UCSD-AML1 (cell line): ENCODE measurements around the gene FANK1.

Experiments used
- DNase-seq: peaks from one replicate; lab custom pipeline; 2025; ENCODE audit not compliant: unreplicated experiment; lab: John Stamatoyannopoulos, UW

FANK1 gene

DNA sequence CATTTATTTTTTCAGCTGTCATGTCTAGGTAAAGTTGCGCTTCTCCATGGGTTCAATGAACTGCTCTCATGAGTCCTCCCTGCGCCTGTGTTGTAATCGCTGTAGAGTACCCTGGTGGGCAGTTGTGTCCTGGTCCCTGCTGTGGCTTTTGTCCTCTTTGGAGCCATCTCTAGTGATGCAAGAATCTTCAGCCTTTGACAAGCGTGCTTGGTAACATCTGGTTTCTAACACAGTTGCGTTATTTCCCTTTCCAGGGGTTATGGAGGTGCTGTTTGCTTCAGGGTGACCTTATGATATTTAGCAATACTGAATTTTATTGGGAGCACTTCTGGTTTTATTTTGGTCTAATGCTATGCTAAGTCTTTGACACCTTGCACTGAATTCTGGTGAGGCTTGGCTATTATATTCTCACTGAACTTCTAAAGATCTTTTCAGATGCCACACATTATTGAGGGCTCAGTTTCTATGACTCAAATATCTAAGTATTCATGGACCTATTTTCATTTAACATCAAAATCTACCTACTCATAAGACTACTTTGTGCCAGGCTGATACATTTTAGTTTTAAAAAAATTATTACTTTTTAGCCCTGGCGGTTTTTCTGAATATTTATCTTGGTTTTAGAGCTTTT is 88.6 kb downstream of the FANK1 start:
- DNase-seq, result no peak

DNA sequence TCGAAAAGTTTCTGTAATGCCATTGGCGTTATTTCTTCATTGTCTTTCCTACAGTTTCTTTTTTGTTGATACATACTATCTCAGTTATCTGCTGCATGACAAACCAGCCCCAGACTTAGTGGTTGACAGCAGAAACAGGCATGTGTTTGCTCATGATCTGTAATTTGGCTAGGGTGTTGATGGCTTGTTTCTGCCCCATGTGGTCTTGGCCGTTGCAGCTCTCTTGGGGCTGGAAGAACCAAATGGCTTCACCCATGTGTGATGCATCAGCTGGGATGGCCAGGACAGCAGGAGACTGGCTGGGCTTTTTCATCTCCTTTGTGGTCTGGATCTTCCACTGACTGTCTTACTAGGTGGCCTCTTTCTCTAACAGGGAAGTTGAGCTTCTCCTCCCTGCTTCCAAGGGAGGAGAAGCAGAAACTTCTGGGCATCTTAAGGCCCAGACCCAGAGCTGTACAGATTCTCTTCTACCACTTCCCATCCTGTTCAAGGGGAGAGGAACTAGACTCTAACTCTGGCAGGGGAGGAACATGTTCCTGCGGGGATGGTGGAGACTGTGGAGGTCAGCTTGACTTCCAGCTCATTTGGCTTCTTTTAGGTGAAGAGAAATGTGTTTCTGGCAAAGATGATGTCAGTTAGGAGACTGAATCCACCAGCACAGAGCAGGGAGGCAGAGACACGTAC is 89.3 kb downstream of the FANK1 start:
- DNase-seq, result no peak

DNA sequence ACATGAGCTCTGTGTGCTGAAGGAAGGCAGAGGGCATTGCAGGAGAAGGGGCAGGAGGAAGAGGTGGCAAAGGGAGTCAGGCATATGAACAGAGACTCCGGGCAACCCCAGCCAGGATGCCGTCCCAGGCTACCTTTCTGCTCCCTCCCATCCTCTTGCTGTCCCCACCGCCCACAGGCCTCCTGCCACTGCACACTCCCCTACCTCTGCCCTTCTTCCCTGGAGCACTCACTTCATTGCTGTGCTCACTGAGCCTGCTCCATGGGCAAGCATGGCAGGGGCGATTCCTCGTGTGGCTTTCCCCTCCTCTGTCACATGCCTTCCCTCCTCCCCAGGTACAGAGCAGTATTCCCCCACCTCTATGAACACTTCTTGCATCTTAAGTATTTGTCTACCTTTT is 93.4 kb downstream of the FANK1 start:
- DNase-seq, result no peak

DNA sequence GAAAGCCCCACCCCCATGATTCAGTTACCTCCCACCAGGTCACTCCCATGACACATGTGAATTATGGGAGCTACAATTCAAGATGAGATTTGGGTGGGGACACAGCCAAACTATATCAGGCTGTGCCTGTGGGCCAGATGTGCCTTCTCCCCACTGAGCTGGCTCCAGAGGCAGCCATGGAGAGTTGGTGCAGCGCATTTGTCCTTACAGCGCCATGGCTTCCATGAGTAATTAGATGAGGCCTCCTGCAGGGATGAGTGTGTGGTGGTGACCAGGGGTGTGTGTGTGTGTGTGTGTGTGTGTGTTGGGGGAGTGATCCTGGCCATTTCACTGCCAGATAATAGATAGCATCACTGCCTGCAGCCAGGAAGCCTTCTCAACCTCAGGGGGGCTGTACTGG is 94.6 kb downstream of the FANK1 start:
- no peak for DNase-seq

DNA sequence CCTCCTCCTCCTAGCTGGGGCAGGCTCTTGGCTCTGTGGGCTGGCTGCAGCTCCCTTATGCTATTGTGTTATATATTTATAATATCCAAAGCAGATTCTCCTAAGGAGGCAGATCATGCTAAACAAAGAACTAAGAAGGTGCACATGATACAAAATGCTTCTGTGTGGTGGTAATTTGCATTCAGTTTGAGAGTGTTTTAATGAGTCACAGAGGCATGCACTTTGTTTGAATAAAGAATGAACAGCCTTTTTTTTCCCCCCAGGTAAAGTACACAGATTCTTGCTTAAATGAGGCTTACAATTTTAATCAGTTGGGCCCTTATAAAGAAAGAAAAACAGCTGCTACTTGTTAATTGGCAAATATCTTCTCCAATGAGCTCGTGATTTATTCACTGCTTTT is 95.0 kb downstream of the FANK1 start:
- no peak for DNase-seq

DNA sequence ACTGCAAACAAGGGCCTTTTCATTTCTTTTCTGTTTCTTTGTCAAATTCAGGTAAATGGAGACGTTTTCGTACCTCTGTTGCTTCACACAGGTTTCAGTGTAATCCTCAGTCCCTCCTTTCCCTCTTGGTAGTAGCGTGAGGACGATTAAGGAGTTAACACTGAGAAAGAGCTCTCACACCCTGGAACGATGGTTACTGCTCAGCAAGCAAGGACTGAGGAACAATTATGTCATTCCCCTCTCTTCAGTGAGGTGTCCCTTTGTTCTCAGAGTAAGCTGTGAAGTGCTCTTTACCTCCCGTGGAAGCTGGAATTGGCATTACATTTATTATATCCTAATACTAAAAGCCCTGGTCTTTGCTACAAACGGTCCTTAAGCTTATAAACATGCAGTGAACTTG is 95.9 kb downstream of the FANK1 start:
- no peak for DNase-seq

DNA sequence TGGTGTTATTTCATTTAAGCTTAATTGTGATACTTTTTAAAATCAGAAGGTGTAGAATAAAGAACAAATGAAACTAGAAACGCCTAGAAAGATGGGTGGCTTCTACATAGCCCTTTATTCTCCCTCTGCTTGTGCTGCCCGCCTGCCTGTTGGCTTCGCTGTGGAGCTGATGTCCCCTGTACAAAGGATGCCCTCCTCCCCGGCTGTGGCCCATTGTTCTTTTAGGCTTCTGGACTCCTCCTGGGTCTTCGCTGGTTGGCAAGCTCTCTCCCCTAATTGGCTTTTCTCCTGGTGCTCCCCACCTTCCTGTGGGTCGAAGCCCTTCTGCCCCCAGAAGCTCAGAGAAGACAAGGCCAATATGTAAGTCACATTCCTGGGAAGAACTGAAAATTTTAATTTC is 98.2 kb downstream of the FANK1 start:
- DNase-seq, result no peak

DNA sequence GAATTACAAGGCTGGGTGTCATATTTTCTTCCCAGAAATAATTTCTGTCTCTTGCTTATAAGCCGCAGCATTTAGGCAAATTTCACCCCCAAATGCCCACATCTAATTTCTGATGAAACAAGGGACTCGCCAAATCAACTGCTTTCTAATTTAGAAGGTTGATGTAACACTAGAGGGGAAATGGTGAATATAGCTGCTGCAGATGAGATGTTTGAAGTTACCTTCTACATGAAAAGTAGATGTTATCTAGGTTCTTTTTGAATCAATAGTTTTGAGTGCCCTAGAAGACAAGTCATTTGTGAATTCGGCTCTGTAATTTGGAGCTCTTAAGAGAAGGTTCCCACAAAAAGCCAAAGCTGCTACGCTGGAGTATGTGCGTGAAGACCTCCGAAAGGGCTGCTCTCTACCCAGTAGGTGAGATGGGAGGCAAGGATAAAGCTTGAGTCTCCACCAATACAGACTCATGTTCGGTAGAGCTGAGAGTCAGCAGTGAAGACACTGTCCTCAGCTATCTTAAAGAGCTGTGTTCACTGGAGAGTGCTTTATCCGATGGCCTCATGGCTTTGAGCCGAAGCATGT is 99.5 kb downstream of the FANK1 start:
- no peak for DNase-seq

DNA sequence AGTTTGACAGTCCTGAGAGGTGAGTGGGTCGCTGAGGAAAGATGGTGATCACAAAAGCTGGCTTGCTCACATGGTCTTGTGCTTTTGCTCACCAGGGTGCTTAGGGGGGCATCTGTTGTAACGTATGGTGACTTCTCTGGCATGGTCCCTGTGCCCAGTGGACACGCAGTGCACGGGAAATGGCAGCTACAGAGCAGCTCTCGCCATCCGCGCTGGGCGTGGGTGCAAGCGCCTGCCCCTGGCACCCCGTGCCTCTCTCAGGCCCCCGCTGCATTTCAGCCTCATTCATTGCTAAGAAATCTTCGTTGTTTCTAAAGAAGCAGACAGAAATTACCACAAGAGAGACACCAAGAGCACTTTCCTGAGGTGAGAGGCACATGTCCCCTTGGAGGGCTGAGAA is 101.2 kb downstream of the FANK1 start:
- DNase-seq, result no peak

DNA sequence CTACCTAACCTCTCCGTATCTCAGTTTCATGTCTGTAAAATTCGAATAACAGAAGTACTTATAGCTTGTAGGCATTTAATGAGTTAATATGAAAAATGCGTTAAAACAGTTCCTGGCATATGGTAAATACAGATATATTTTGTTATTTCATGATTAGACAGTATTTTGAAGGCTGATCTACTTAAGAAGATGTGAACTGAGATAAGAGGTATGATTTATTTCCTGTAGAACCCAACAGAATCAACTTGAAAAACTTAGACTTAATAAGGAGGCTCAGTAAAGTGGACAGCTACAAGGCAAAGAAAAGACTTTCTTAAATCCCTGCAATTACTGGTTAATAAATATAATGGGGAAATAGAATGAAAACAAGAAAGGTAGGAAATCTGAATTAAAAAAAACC is 103.3 kb downstream of the FANK1 start:
- no peak for DNase-seq

DNA sequence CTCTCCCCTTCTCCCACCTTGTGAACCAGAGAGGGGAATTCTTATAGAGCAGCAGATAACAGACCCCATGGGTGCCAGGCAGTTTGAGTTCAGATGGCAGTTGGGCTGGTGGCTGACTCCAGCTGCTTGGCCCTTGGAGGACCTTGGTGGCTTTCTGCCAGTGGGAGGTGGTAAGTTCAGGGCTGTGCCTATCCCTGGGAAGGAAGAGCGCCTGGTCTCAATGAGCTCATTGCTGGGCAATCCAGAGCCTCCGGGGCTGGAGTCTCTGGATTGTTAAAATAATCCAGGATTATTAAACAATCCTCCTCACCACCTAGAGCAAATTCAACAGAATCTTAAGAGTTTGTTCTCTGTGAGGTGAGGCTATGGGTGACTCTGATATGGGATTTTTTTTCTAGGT is 105.2 kb downstream of the FANK1 start:
- DNase-seq, result no peak

DNA sequence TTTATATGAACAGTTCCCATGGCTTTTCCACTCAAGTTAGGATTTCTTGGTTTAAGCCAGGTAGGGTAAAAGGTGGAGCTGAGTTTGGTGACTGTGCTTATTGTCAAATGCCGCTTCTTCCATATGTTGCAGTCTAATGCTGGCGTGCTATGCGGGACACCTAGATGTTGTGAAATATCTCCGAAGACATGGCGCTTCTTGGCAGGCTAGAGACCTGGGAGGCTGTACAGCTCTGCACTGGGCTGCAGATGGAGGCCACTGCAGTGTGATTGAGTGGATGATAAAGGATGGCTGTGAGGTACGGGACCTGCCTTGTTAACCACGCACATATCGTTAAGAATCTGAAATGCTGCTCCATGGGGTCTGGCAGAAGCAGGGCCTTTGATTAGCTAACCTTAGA is 108.4 kb downstream of the FANK1 start:
- no peak for DNase-seq

DNA sequence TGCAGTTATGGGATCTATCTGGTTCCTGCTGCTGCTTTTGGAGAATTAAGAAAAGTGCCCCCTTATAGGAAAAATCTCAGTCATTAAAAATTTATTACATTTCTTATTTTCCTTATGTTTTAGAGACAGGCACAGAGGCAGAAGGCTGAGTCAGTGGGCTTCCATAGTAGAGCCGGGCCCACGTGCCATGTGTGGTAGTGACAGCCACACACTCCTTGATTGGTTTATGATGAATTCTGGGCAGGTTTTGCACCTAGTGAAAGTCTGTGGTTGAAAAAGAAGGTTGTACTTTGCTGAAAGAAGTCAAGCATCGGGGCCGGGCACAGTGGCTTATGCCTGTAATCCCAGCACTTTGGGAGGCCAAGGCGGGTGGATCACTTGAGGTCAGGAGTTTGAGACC is 109.9 kb downstream of the FANK1 start:
- DNase-seq, result no peak

DNA sequence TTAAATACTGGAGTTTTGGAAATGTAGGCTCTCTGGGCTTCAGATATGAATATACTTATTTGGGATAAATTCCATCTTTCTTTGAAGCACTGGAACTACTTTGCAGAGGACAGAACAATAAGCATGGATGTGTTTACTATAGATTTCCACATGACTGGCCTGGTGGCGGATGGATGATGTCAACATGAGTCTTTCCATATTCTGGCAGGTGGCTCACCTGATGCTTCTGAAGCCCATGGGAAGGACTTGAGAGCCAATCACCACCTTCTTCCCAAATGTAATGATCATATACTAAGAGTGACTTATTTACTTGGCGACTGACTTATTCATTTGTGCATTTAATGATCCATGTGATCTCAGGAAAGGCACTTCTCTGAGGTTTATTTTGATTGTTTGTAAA is 110.5 kb downstream of the FANK1 start:
- no peak for DNase-seq

DNA sequence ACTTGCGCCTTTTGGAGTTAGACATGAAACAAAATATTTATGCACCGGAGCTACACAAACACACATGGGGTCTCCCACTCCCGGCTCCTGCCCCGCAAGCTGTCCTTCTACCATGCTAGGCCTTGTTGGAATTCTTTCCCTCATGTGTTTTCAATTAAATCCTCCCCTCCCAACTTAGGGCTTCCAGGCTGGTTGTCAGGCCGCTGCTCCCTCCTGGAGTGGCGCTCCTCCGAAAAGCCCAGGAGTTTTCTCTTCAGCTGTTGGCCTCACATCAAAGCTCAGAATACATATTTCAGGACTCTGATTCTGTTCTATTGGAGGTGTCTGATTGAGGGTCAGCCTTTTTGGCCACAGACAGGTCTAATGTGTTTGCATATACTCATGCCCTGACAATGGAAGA is 113.3 kb downstream of the FANK1 start:
- DNase-seq, result no peak

DNA sequence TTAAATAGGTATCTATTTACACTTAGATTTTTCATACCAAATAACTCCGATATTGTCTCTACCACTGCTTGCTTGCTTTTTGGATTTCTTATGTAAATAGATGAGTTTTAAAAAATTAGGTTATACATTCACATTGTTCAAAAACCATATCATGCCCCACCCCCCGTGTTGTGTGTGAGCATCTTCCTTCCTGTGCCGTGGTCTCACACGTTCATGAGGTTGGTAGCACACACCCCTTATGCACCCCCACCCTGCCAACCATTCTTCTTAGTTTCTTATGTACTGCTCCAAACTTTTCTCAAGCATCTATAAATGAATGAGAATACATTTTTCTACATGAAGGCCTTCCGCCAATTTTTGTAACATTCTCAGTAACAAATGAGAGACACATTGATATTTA is 115.6 kb downstream of the FANK1 start:
- DNase-seq, result no peak

DNA sequence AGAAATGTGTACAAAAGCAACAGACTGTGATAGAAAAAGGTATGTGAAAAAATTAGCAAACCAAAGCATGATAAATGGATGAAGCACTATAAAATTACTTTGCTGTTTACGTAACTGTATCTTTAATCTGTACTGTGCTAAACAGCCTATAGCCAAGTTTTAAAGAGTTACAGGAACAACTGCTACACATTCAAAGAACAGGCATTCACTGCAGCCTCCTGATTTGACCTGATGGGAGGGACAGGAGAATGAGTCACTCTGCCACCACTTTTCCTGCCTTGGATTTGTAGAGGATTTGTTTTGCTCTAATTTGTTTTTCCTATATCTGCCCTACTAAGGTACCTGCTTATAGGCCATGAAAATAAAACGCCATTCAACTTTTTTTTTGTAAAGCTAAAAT is 116.1 kb downstream of the FANK1 start:
- DNase-seq, result no peak

DNA sequence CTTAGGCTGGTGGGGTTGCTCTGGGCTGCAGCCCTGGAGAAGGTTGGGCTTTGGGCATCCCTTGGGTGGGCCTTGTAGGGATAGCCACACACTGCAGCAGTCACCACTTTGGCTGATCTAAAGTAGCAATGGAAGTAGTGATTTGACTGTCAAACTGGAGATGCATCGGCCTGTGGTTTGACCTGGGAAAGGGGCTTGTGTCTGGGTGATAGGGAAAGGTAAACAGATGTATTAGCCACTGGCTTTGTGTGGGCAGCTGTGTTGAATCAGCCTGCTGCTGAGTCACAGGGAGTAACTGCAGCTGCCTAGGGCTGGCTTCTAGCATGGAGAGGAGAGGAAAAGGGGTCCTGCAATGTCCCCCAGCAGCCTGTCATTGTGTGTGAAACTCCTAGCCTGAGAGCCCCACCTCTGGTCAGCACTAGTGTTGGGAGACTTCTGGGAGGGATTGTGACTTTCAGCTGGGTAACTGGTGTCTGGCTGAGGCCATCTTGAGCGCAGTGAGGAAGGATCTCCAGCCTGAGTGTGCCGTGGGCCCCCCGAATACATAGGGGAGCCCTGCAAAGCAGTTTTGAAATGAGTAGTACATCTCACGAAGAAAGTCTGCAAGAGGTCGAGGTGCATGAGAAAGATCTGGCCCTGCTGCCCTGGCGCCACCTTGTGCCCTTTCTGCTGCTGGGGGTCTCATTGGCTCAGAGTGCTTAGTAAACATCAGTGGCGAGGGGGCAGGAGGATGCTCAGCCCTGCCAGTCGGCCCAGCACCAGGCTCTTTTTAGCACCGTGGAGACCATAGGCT is 117.3 kb downstream of the FANK1 start:
- DNase-seq, result peak; percentile 40

DNA sequence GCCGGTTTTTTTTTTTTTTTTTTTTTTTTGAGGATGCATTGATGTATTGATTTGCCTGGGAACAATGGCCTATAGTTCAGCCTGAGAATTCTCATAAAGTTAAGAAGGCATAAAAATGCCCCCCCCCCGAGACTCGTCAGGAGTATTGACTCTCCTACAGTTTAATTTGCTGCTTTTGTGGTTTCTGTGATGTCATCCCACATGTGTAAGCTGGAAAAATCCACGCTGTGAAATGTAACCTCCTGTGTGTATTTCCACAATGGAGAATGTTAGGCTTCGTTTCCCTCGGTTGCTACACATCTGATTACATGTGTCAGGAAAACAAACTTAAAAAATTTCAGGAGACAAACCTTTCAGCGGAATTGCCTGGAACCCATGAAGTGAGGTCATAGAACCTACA is 117.9 kb downstream of the FANK1 start:
- DNase-seq, result no peak

DNA sequence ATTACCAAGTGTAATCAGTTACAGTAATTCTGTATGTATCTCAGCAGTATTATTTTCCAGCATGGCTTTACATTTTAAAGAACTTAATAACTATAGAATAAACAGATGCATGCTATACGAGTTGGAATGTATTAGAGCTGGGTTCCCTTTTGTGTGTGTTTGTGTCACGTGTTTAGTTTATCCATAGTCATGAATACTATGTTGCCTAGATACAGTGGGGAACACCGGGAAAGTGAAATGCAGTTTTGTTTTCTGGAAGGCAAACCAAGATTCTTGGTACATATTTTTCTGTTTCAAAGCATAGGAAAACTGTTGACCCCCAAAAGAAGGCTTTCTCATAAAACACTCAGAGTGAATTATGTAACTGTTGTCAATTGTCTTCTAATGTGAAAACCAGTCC is 119.0 kb downstream of the FANK1 start:
- no peak for DNase-seq

DNA sequence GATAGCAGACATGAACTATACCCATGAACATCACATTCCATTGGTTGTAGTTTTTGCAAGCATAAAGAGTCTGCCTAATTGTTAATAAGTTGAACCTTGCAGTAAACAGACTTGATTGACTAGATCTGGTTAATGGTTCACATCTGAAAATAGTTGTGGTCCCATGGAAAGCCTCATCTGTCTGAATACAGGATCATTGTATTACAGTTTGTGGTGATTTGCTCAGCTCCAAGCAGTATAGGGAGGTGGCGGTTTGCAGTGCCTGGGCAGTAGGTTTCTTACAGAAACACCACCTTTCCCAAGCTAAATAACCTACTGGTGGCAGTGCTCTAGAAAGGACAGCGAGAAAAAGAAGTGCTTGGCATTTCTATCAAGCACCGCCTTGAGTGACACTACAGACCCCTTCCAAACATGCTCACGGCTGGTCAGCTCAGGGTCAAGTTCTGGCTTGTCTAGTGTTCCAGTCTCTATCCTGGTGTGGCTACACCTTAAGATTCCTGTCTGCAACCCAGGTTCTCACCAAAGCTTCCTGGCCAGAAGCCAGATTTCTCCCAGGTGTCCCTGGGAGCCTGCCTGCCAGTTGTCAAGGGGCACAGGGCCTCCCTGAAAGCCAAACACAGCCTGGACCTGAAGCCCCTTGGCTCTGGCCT is 119.9 kb downstream of the FANK1 start:
- no peak for DNase-seq

DNA sequence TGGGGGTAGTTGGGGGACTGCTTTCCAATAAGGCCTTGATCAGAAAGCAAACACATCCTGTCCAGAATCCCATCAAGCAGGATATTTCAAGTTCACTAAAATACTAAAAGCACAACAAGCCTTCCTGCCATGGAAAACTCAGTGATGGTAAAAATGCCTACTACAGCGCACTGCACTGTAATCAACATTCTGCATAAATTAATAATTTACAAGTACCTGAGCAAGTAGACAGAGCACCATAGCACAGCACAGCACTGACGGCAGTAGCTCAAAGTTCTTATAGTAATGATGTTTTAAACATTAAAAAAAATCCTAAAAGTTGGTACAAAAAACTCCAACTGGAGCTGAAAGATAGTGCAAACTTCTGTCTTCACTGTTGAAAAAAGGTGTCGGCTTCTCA is 120.5 kb downstream of the FANK1 start:
- DNase-seq, result no peak
